Measurements from ENCODE around the gene ATP8A2.

DNA sequence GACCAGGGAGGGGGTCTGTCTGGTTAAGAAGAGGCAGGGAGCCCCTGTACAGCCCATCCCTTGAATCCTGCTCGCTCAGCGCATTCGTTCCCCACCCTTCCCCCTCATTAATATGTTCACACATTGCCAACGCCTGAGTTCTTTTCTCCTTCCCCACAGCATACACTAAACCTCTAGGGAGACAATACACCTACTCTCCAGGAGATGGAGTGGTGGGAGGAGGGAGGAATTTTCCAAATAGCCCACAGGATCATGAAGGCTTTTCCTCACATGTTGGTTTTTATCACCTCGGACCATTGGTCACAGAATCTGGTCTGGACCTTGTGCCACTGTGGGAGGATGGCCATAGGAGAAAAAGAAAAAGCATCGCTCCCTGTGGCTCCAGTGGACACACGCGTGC lies 385.1 kb downstream of the ATP8A2 start:
- TF ChIP-seq, protein P1, sequence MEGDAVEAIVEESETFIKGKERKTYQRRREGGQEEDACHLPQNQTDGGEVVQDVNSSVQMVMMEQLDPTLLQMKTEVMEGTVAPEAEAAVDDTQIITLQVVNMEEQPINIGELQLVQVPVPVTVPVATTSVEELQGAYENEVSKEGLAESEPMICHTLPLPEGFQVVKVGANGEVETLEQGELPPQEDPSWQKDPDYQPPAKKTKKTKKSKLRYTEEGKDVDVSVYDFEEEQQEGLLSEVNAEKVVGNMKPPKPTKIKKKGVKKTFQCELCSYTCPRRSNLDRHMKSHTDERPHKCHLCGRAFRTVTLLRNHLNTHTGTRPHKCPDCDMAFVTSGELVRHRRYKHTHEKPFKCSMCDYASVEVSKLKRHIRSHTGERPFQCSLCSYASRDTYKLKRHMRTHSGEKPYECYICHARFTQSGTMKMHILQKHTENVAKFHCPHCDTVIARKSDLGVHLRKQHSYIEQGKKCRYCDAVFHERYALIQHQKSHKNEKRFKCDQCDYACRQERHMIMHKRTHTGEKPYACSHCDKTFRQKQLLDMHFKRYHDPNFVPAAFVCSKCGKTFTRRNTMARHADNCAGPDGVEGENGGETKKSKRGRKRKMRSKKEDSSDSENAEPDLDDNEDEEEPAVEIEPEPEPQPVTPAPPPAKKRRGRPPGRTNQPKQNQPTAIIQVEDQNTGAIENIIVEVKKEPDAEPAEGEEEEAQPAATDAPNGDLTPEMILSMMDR (IDR thresholded peaks at IDR 0.05) = no peak
- TF ChIP-seq POLR2A (IDR thresholded peaks at IDR 0.05) = no peak
- TF ChIP-seq POLR2AphosphoS5 (IDR thresholded peaks at IDR 0.05) = no peak
- TF ChIP-seq EP300 (IDR thresholded peaks at IDR 0.05) = no peak
